ENCODE measurements around the gene MID1IP1. TPM values are rescaled to one million over a fixed set of nuclear protein-coding genes. Genes with fewer than 3 reads are reported as not detected.

The MID1IP1 gene
- total RNA-seq, 1 donor from 2014 or later = 40.4 TPM

- no peaks in the 10 kb centered on the region for H3K9me3 ChIP-seq (ENCODE audit: insufficient read depth, low read depth, low read length)
- H3K27ac ChIP-seq (ENCODE audit: low read depth, low read length) = no peak overlapping the region
- no peak overlapping the region for H2AFZ ChIP-seq (ENCODE audit: low read depth, low read length)
- H3K27me3 Mint-ChIP-seq (ENCODE audit: low read depth, unreplicated experiment) = no peaks in the 10 kb centered on the region
- no peak overlapping the region for H3K9ac ChIP-seq (ENCODE audit: low read length)
- no peak overlapping the region for H3K27ac Mint-ChIP-seq (ENCODE audit: unreplicated experiment)
- FAIRE-seq (peak; percentile 72), DNase-seq (ENCODE audit: low read depth) (no peak)
- H3K4me3 ChIP-seq (ENCODE audit: insufficient read depth, low read depth, low read length) = no peak overlapping the region
- no peaks in the 10 kb centered on the region for H3K79me2 ChIP-seq (ENCODE audit: insufficient read depth, low read length)
- no peaks in the 10 kb centered on the region for H3K36me3 ChIP-seq (ENCODE audit: insufficient read depth, low read length)
- H3K36me3 Mint-ChIP-seq (ENCODE audit: low read depth, unreplicated experiment) = no peaks in the 10 kb centered on the region
- H3K4me3 Mint-ChIP-seq (ENCODE audit: unreplicated experiment) = no peak overlapping the region
- no peaks in the 10 kb centered on the region for H3K9me3 Mint-ChIP-seq (ENCODE audit: unreplicated experiment)
- TF ChIP-seq EZH2 (IDR thresholded peaks at IDR 0.05; ENCODE audit: insufficient read depth, low read length) = no peak
- TF ChIP-seq, protein P1, sequence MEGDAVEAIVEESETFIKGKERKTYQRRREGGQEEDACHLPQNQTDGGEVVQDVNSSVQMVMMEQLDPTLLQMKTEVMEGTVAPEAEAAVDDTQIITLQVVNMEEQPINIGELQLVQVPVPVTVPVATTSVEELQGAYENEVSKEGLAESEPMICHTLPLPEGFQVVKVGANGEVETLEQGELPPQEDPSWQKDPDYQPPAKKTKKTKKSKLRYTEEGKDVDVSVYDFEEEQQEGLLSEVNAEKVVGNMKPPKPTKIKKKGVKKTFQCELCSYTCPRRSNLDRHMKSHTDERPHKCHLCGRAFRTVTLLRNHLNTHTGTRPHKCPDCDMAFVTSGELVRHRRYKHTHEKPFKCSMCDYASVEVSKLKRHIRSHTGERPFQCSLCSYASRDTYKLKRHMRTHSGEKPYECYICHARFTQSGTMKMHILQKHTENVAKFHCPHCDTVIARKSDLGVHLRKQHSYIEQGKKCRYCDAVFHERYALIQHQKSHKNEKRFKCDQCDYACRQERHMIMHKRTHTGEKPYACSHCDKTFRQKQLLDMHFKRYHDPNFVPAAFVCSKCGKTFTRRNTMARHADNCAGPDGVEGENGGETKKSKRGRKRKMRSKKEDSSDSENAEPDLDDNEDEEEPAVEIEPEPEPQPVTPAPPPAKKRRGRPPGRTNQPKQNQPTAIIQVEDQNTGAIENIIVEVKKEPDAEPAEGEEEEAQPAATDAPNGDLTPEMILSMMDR (IDR thresholded peaks at IDR 0.05; ENCODE audit: insufficient read depth, low read depth, low read length) = no peak
- no peak overlapping the region for H3K4me2 ChIP-seq (ENCODE audit: low read length)
- no peaks in the 10 kb centered on the region for H3K27me3 ChIP-seq (ENCODE audit: insufficient read depth, low read length)
- H3K4me1 ChIP-seq (ENCODE audit: insufficient read depth, low read length) = no peaks in the 10 kb centered on the region
- H4K20me1 ChIP-seq (ENCODE audit: insufficient read depth, low read length) = no peaks in the 10 kb centered on the region
- no peaks in the 10 kb centered on the region for H3K4me1 Mint-ChIP-seq (ENCODE audit: low read depth, unreplicated experiment)
These were observed 36.1 kb downstream of the MID1IP1 start for GRCh38 chrX:38837389-38837788.

DNA sequence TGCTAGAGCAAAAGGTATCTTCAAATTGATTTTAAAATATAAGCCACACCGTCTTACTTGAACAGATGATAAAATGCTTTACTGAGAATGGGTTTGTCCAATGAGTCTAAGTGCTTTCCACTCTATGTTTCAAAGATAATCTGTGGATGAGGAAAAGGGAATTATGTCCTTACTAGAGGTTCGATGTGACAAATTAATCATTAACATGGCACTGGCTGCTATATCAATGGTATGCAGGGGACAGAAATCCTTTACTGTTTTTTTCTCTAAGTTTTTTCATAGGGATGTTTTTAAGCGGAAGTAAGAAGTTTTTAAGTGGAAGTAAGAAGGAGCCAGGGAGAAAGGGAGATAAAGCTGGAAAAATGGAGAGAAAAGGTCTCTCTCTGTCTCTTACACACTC, 38.0 kb downstream of the MID1IP1 start:
- Mint-ChIP-seq H3K27me3 (ENCODE audit: low read depth, unreplicated experiment) (no peaks in the 10 kb centered on the region), H3K4me1 (ENCODE audit: low read depth, unreplicated experiment) (no peaks in the 10 kb centered on the region), H3K36me3 (ENCODE audit: low read depth, unreplicated experiment) (no peaks in the 10 kb centered on the region), H3K27ac (ENCODE audit: unreplicated experiment) (no peak overlapping the region), H3K9me3 (ENCODE audit: unreplicated experiment) (no peaks in the 10 kb centered on the region), H3K4me3 (ENCODE audit: unreplicated experiment) (no peak overlapping the region)
- no peaks in the 10 kb centered on the region for H3K27me3 ChIP-seq (ENCODE audit: insufficient read depth, low read length)
- no peaks in the 10 kb centered on the region for H3K4me1 ChIP-seq (ENCODE audit: insufficient read depth, low read length)
- H3K9ac ChIP-seq (ENCODE audit: low read length) = no peak overlapping the region
- no peaks in the 10 kb centered on the region for H3K79me2 ChIP-seq (ENCODE audit: insufficient read depth, low read length)
- H3K9me3 ChIP-seq (ENCODE audit: insufficient read depth, low read depth, low read length) = no peaks in the 10 kb centered on the region
- no peak for DNase-seq (ENCODE audit: low read depth)
- H3K27ac ChIP-seq (ENCODE audit: low read depth, low read length) = no peak overlapping the region
- no peak overlapping the region for H3K4me2 ChIP-seq (ENCODE audit: low read length)
- peak; percentile 91 for FAIRE-seq
- no peaks in the 10 kb centered on the region for H4K20me1 ChIP-seq (ENCODE audit: insufficient read depth, low read length)
- no peak overlapping the region for H3K4me3 ChIP-seq (ENCODE audit: insufficient read depth, low read depth, low read length)
- H2AFZ ChIP-seq (ENCODE audit: low read depth, low read length) = no peak overlapping the region
- no peak for TF ChIP-seq EZH2 (IDR thresholded peaks at IDR 0.05; ENCODE audit: insufficient read depth, low read length)
- TF ChIP-seq, protein P1 (IDR thresholded peaks at IDR 0.05; ENCODE audit: insufficient read depth, low read depth, low read length) = no peak
- H3K36me3 ChIP-seq (ENCODE audit: insufficient read depth, low read length) = no peaks in the 10 kb centered on the region

GRCh38 chrX:38839944-38840343, 38.7 kb downstream of the MID1IP1 start:
- Histone ChIP-seq H3K27ac (ENCODE audit: low read depth, low read length) (no peak overlapping the region), H3K4me3 (ENCODE audit: insufficient read depth, low read depth, low read length) (no peak overlapping the region), H3K79me2 (ENCODE audit: insufficient read depth, low read length) (no peaks in the 10 kb centered on the region), H3K4me2 (ENCODE audit: low read length) (no peak overlapping the region), H2AFZ (ENCODE audit: low read depth, low read length) (no peak overlapping the region), H3K9ac (ENCODE audit: low read length) (no peak overlapping the region), H3K36me3 (ENCODE audit: insufficient read depth, low read length) (no peaks in the 10 kb centered on the region), H3K9me3 (ENCODE audit: insufficient read depth, low read depth, low read length) (no peaks in the 10 kb centered on the region), H4K20me1 (ENCODE audit: insufficient read depth, low read length) (no peaks in the 10 kb centered on the region), H3K4me1 (ENCODE audit: insufficient read depth, low read length) (no peaks in the 10 kb centered on the region), H3K27me3 (ENCODE audit: insufficient read depth, low read length) (no peaks in the 10 kb centered on the region)
- DNase-seq (ENCODE audit: low read depth) (no peak), FAIRE-seq (peak; percentile 47)
- no peak overlapping the region for H3K4me3 Mint-ChIP-seq (ENCODE audit: unreplicated experiment)
- H3K27ac Mint-ChIP-seq (ENCODE audit: unreplicated experiment) = no peak overlapping the region
- H3K27me3 Mint-ChIP-seq (ENCODE audit: low read depth, unreplicated experiment) = no peaks in the 10 kb centered on the region
- H3K36me3 Mint-ChIP-seq (ENCODE audit: low read depth, unreplicated experiment) = no peaks in the 10 kb centered on the region
- TF ChIP-seq EZH2 (IDR thresholded peaks at IDR 0.05; ENCODE audit: insufficient read depth, low read length) = no peak
- TF ChIP-seq, protein P1 (IDR thresholded peaks at IDR 0.05; ENCODE audit: insufficient read depth, low read depth, low read length) = no peak
- H3K4me1 Mint-ChIP-seq (ENCODE audit: low read depth, unreplicated experiment) = no peaks in the 10 kb centered on the region
- H3K9me3 Mint-ChIP-seq (ENCODE audit: unreplicated experiment) = no peaks in the 10 kb centered on the region

Measured in astrocyte (in vitro differentiated cells and primary cell).